Measurements from ENCODE around the gene LMBRD2. TPM values are rescaled to one million over a fixed set of nuclear protein-coding genes. Genes with fewer than 3 reads are reported as not detected.

LMBRD2 gene
- polyA plus RNA-seq, 1 donor (not counting 4 experiments of a cell fraction or from before 2014, with no cell fraction given) = 4.7 TPM

DNA sequence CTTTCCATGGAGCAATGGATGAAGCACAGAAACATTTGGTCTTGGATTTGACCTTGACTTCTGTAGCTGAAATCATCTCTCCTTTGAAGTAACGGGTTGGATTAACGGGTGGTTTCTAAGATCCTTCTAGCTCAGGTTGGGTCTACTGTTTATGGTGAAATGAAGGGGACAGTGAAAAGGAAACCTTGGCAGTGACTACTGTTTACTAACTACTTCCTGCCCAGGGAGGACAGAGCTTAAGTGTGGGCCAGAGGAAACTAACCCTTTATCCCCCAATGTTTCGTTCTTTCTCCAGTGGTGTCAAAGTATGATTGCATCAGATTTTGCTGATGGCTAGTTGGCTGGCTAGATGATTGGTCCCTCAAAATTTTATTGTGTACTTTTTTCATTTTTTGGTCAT lies 22.4 kb upstream of the LMBRD2 start:
- Histone ChIP-seq H3K4me1 (ENCODE audit: control insufficient read depth, extremely low read depth, insufficient read depth, low read length) (no peaks in the 10 kb centered on the region), H4K20me1 (ENCODE audit: control insufficient read depth, extremely low read depth, insufficient read depth, low read length) (no peaks in the 10 kb centered on the region), H3K9me1 (ENCODE audit: control insufficient read depth, extremely low read depth, insufficient read depth, low read length) (no peaks in the 10 kb centered on the region), H3K79me2 (ENCODE audit: control insufficient read depth, insufficient read depth, low read length) (no peaks in the 10 kb centered on the region), H3K27ac (ENCODE audit: control insufficient read depth, insufficient read depth, low read length) (no peak overlapping the region), H3K9ac (ENCODE audit: control insufficient read depth, extremely low read depth, insufficient read depth, low read length) (no peak overlapping the region), H3K4me2 (ENCODE audit: control insufficient read depth, extremely low read depth, insufficient read depth, low read depth, low read length) (no peak overlapping the region), H2AFZ (ENCODE audit: control insufficient read depth, low read length) (no peak overlapping the region), H3K4me3 (ENCODE audit: control insufficient read depth in 2 of 3, extremely low read depth in 1 of 3, insufficient read depth in 2 of 3, low read depth in 1 of 3, low read length in 3 of 3) (no peak overlapping the region), H3K36me3 (ENCODE audit: control insufficient read depth in 2 of 2, extremely low read depth in 1 of 2, insufficient read depth in 2 of 2, low read length in 2 of 2) (peaks cover 29 to 37% of the 10 kb centered on the region in 2 experiments), H3K27me3 (ENCODE audit: control insufficient read depth, extremely low read depth, insufficient read depth, low read length) (no peaks in the 10 kb centered on the region), H3K9me3 (ENCODE audit: control insufficient read depth, low read depth, low read length) (no peaks in the 10 kb centered on the region)
- dilution Hi-C loops (cut with MboI; ENCODE audit: extremely low pct_ligation_motif_present, low sequenced_read_pairs) = no loop called here
- TF ChIP-seq CTCF (optimal IDR thresholded peaks at IDR 0.05 in 1 of 3, IDR thresholded peaks at IDR 0.05 in 1 of 3, conservative IDR thresholded peaks at IDR 0.05 in 1 of 3; ENCODE audit: extremely low read depth in 1 of 3, insufficient read depth in 2 of 3, low read length in 3 of 3) (no peak), EZH2 (IDR thresholded peaks at IDR 0.05; ENCODE audit: low read length) (no peak)
- FAIRE-seq = no peak
- no peak for DNase-seq (ENCODE audit: low read depth, low spot score)

DNA sequence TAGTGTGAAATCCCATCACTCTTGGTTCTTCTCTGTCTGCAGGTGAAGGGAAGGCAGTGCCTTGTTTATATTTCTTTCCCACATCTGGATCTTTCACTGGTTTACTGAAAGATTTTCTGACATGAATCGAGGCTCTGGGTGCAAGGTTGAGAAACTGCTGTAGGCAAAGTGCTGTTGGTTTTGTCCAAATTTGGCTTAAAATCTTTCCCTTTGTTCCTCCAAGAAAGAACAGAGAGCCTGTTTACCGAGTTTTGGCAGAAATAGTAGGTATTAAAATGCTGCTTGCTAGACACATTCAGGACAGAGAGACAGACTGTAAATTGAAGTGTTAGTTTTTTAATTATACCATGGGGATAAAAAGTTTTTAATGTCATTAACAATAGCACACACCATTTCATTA lies 21.7 kb upstream of the LMBRD2 start:
- TF ChIP-seq CTCF (optimal IDR thresholded peaks at IDR 0.05 in 1 of 3, IDR thresholded peaks at IDR 0.05 in 1 of 3, conservative IDR thresholded peaks at IDR 0.05 in 1 of 3; ENCODE audit: extremely low read depth in 1 of 3, insufficient read depth in 2 of 3, low read length in 3 of 3) (no peak), EZH2 (IDR thresholded peaks at IDR 0.05; ENCODE audit: low read length) (no peak)
- Histone ChIP-seq H2AFZ (ENCODE audit: control insufficient read depth, low read length) (no peak overlapping the region), H3K4me2 (ENCODE audit: control insufficient read depth, extremely low read depth, insufficient read depth, low read depth, low read length) (no peak overlapping the region), H3K9ac (ENCODE audit: control insufficient read depth, extremely low read depth, insufficient read depth, low read length) (no peak overlapping the region), H3K79me2 (ENCODE audit: control insufficient read depth, insufficient read depth, low read length) (peaks cover 2% of the 10 kb centered on the region), H3K9me3 (ENCODE audit: control insufficient read depth, low read depth, low read length) (no peaks in the 10 kb centered on the region), H4K20me1 (ENCODE audit: control insufficient read depth, extremely low read depth, insufficient read depth, low read length) (no peaks in the 10 kb centered on the region), H3K36me3 (ENCODE audit: control insufficient read depth in 2 of 2, extremely low read depth in 1 of 2, insufficient read depth in 2 of 2, low read length in 2 of 2) (peaks cover 32 to 40% of the 10 kb centered on the region in 2 experiments), H3K27ac (ENCODE audit: control insufficient read depth, insufficient read depth, low read length) (no peak overlapping the region), H3K4me3 (ENCODE audit: control insufficient read depth in 2 of 3, extremely low read depth in 1 of 3, insufficient read depth in 2 of 3, low read depth in 1 of 3, low read length in 3 of 3) (no peak overlapping the region), H3K9me1 (ENCODE audit: control insufficient read depth, extremely low read depth, insufficient read depth, low read length) (no peaks in the 10 kb centered on the region), H3K27me3 (ENCODE audit: control insufficient read depth, extremely low read depth, insufficient read depth, low read length) (no peaks in the 10 kb centered on the region), H3K4me1 (ENCODE audit: control insufficient read depth, extremely low read depth, insufficient read depth, low read length) (no peaks in the 10 kb centered on the region)
- dilution Hi-C loops (cut with MboI; ENCODE audit: extremely low pct_ligation_motif_present, low sequenced_read_pairs) = no loop called here
- DNase-seq (ENCODE audit: low read depth, low spot score) = no peak
- no peak for FAIRE-seq

Data from keratinocyte (primary cell).